ENCODE results near the gene ARID1B. TPM values are rescaled to one million over a fixed set of nuclear protein-coding genes. Genes with fewer than 3 reads are reported as not detected.

The ARID1B gene
- total RNA-seq, 6 experiments from 2014 or later, result 23.2 to 35.3 (median 30.7) TPM

- WGBS (ENCODE audit: insufficient coverage, low coverage, low lambda C conversion rate, missing lambda C conversion rate), result 64% methylated on average over 7 of the region's 7 CpGs
- Histone ChIP-seq H3K4me3 (no peak overlapping the region), H3K36me3 (no peaks in the 10 kb centered on the region), H3K27me3 (no peaks in the 10 kb centered on the region), H3K9me3 (no peaks in the 10 kb centered on the region), H3K4me1 (peaks cover 0 to 4% (median 0%) of the 10 kb centered on the region in 4 donors), H3K27ac (no peak overlapping the region)
- ATAC-seq, result no peak
- no peak for DNase-seq
- TF ChIP-seq CTCF (IDR thresholded peaks at IDR 0.05), result no peak
- TF ChIP-seq POLR2A (IDR thresholded peaks at IDR 0.05), result no peak
- intact Hi-C loops (cut with DNase I), result no loop called here
Measured at GRCh38 chr6:156971153-156971885, 194.1 kb downstream of the ARID1B start.

GRCh38 chr6:156972145-156972544, 195.0 kb downstream of the ARID1B start:
- WGBS (ENCODE audit: insufficient coverage, low coverage, low lambda C conversion rate, missing lambda C conversion rate), result 78% methylated on average over 3 of the region's 3 CpGs
- H3K4me1 ChIP-seq, result peaks cover 0 to 5% (median 0%) of the 10 kb centered on the region in 4 donors
- no peak overlapping the region for H3K27ac ChIP-seq
- intact Hi-C loops (cut with DNase I), result no loop called here
- no peak for TF ChIP-seq CTCF (IDR thresholded peaks at IDR 0.05)
- TF ChIP-seq POLR2A (IDR thresholded peaks at IDR 0.05), result no peak
- DNase-seq (no peak), ATAC-seq (no peak)
- no peaks in the 10 kb centered on the region for H3K27me3 ChIP-seq
- H3K4me3 ChIP-seq, result no peak overlapping the region
- no peaks in the 10 kb centered on the region for H3K36me3 ChIP-seq
- H3K9me3 ChIP-seq, result no peaks in the 10 kb centered on the region

- H3K4me3 ChIP-seq, result no peak overlapping the region
- peaks cover 0 to 12% (median 0%) of the 10 kb centered on the region in 4 donors for H3K4me1 ChIP-seq
- DNase-seq (no peak), ATAC-seq (no peak)
- H3K36me3 ChIP-seq, result no peaks in the 10 kb centered on the region
- H3K27ac ChIP-seq, result no peak overlapping the region
- no peak for TF ChIP-seq POLR2A (IDR thresholded peaks at IDR 0.05)
- TF ChIP-seq CTCF (IDR thresholded peaks at IDR 0.05), result no peak
- 100% methylated on average over 1 of the region's 2 CpGs for WGBS (ENCODE audit: insufficient coverage, low coverage, low lambda C conversion rate, missing lambda C conversion rate)
- H3K9me3 ChIP-seq, result no peaks in the 10 kb centered on the region
- no peaks in the 10 kb centered on the region for H3K27me3 ChIP-seq
- intact Hi-C loops (cut with DNase I), result no loop called here
Measured at GRCh38 chr6:156974830-156975261, 197.7 kb downstream of the ARID1B start.

GRCh38 chr6:156975414-156975813, 198.2 kb downstream of the ARID1B start:
- intact Hi-C loops (cut with DNase I), result no loop called here
- TF ChIP-seq POLR2A (IDR thresholded peaks at IDR 0.05) (no peak), CTCF (IDR thresholded peaks at IDR 0.05) (no peak)
- Histone ChIP-seq H3K27me3 (no peaks in the 10 kb centered on the region), H3K4me3 (no peak overlapping the region), H3K27ac (no peak overlapping the region), H3K36me3 (no peaks in the 10 kb centered on the region), H3K4me1 (peaks cover 0 to 12% (median 0%) of the 10 kb centered on the region in 4 donors), H3K9me3 (no peaks in the 10 kb centered on the region)
- ATAC-seq, result no peak
- DNase-seq, result no peak
- WGBS (ENCODE audit: insufficient coverage, low coverage, low lambda C conversion rate, missing lambda C conversion rate), result 88% methylated on average over 4 of the region's 4 CpGs
